Measurements from ENCODE around the gene DBT. TPM values are rescaled to one million over a fixed set of nuclear protein-coding genes. Genes with fewer than 3 reads are reported as not detected.

The DBT gene
- total and polyA plus RNA-seq, 2 experiments from 2014 or later = 5.8 to 9.3 TPM

DNA sequence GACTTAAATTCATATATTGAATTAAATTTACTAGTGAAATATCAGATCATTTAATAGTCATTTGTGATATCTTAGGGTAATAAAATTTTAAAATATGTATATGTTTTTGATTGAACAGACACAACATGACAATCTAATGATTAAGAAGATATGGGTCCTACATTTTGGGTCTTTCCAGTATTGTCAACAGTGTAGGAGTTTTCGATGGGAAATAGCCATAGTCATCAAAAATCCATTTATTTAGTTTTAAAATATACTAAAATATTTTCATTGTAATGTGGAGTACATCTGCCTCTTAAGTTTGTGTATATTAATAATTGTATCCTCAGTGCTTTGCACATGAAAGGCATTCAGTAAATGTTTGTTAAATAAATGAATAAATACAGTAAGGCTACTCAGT, 102.7 kb downstream of the DBT start:
- Histone ChIP-seq H3K4me1 (ENCODE audit: low read depth) (peaks cover 7% of the 10 kb centered on the region), H3K9me3 (ENCODE audit: low read depth) (no peaks in the 10 kb centered on the region), H3K36me3 (peaks cover 41% of the 10 kb centered on the region), H3K4me3 (no peak overlapping the region), H3K27ac (no peak overlapping the region), H3K27me3 (no peaks in the 10 kb centered on the region)
- TF ChIP-seq, protein P1, sequence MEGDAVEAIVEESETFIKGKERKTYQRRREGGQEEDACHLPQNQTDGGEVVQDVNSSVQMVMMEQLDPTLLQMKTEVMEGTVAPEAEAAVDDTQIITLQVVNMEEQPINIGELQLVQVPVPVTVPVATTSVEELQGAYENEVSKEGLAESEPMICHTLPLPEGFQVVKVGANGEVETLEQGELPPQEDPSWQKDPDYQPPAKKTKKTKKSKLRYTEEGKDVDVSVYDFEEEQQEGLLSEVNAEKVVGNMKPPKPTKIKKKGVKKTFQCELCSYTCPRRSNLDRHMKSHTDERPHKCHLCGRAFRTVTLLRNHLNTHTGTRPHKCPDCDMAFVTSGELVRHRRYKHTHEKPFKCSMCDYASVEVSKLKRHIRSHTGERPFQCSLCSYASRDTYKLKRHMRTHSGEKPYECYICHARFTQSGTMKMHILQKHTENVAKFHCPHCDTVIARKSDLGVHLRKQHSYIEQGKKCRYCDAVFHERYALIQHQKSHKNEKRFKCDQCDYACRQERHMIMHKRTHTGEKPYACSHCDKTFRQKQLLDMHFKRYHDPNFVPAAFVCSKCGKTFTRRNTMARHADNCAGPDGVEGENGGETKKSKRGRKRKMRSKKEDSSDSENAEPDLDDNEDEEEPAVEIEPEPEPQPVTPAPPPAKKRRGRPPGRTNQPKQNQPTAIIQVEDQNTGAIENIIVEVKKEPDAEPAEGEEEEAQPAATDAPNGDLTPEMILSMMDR (IDR thresholded peaks at IDR 0.05; ENCODE audit: low read depth, low read length) = no peak
- DNase-seq (ENCODE audit: low read depth in 1 of 2, low spot score in 1 of 2) = no peak

DNA sequence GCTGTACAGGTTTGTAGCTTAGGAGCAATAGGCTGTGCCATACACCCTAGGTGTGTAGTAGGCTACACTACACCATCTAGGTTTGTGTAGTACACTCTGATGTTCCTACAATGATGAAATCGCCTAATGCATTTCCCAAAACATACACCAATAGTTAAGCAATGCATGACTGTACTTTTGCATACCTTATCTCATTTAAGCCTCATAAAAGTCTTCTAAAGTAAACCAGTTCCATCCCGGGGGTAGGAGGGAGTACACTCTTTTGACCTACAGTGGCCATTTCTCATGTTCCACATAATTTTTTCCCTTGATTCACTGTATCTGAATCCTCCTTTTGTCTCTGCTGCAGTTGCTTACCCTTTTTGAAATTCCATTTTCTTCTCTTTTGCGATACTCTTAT, 104.5 kb downstream of the DBT start:
- Histone ChIP-seq H3K9me3 (ENCODE audit: low read depth) (no peaks in the 10 kb centered on the region), H3K27ac (no peak overlapping the region), H3K36me3 (peaks cover 53% of the 10 kb centered on the region), H3K4me1 (ENCODE audit: low read depth) (peaks cover 7% of the 10 kb centered on the region), H3K27me3 (no peaks in the 10 kb centered on the region), H3K4me3 (no peak overlapping the region)
- no peak for DNase-seq (ENCODE audit: low read depth in 1 of 2, low spot score in 1 of 2)
- TF ChIP-seq, protein P1 (IDR thresholded peaks at IDR 0.05; ENCODE audit: low read depth, low read length) = no peak

GRCh38 chr1:100142343-100142742, 107.3 kb downstream of the DBT start:
- H3K9me3 ChIP-seq (ENCODE audit: low read depth) = no peaks in the 10 kb centered on the region
- TF ChIP-seq, protein P1 (IDR thresholded peaks at IDR 0.05; ENCODE audit: low read depth, low read length) = no peak
- DNase-seq (ENCODE audit: low read depth in 1 of 2, low spot score in 1 of 2) = no peak
- no peak overlapping the region for H3K27ac ChIP-seq
- H3K4me3 ChIP-seq = no peak overlapping the region
- H3K4me1 ChIP-seq (ENCODE audit: low read depth) = peaks cover 7% of the 10 kb centered on the region
- no peaks in the 10 kb centered on the region for H3K27me3 ChIP-seq
- peaks cover 71% of the 10 kb centered on the region for H3K36me3 ChIP-seq

DNA sequence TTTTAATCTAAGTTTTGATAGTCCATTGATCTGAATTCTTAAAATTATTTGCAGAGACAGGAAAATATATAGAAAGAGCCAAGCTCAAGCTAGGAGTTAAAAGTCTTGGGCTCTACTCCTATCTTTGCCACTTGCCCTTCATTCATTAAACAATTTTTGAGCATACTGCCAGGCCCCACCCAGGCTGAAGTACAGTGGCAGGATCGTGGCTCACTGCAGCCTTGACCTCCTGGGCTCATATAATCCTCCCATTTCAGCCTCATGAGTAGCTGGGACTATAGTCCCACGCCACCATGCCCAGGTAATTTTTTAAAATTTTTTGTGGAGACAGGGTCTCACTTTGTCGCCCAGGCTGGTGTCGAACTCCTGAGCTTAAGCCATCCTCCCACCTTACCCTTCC, 108.4 kb downstream of the DBT start:
- Histone ChIP-seq H3K4me1 (ENCODE audit: low read depth) (peaks cover 7% of the 10 kb centered on the region), H3K27me3 (no peaks in the 10 kb centered on the region), H3K9me3 (ENCODE audit: low read depth) (no peaks in the 10 kb centered on the region), H3K27ac (no peak overlapping the region), H3K4me3 (no peak overlapping the region), H3K36me3 (peaks cover 74% of the 10 kb centered on the region)
- TF ChIP-seq, protein P1 (IDR thresholded peaks at IDR 0.05; ENCODE audit: low read depth, low read length) = no peak
- no peak for DNase-seq (ENCODE audit: low read depth in 1 of 2, low spot score in 1 of 2)

DNA sequence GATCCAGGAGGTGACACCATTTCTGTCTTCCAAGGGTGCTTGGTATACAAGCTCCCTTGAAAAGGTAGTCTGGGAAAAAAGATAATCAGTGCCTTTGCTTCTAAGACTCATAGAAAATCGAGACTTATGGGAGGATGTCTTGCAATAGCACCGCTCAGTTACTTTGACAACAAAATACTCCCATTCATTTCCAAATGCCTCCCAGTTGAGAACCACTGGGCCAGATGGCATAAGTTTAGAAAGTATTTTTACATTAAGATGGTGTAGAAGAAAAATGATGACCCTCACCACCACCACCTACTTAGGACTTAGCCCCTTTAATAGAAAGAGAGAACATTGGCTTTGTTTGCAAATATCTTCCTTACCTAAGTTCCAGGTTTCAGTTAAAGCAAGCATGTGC, 112.0 kb downstream of the DBT start:
- no peak overlapping the region for H3K27ac ChIP-seq
- no peaks in the 10 kb centered on the region for H3K9me3 ChIP-seq (ENCODE audit: low read depth)
- peaks cover 14% of the 10 kb centered on the region for H3K4me1 ChIP-seq (ENCODE audit: low read depth)
- H3K36me3 ChIP-seq = peaks cover 50% of the 10 kb centered on the region
- H3K4me3 ChIP-seq = no peak overlapping the region
- DNase-seq (ENCODE audit: low read depth in 1 of 2, low spot score in 1 of 2) = no peak
- TF ChIP-seq, protein P1 (IDR thresholded peaks at IDR 0.05; ENCODE audit: low read depth, low read length) = no peak
- H3K27me3 ChIP-seq = no peaks in the 10 kb centered on the region

Other genes with a start within 250 kb of the DBT start
- gene SASS6, start 116.9 kb downstream of the DBT start, total RNA-seq = 1.8 and 4.2 TPM in 2 replicates
- gene SASS6, start 116.9 kb downstream of the DBT start, polyA plus RNA-seq = 2.5 and 3.3 TPM in 2 replicates
- 13.9 and 15.0 TPM in 2 replicates for gene TRMT13, start 116.7 kb downstream of the DBT start, total RNA-seq
- gene TRMT13, start 116.7 kb downstream of the DBT start, polyA plus RNA-seq = 15.8 and 25.2 TPM in 2 replicates
- gene LRRC39, start 71.6 kb downstream of the DBT start, total RNA-seq = 13.3 and 17.3 TPM in 2 replicates
- gene LRRC39, start 71.6 kb downstream of the DBT start, polyA plus RNA-seq = 11.6 and 19.9 TPM in 2 replicates
- 34.2 and 36.1 TPM in 2 replicates for gene RTCA, start 16.4 kb upstream of the DBT start, total RNA-seq
- gene RTCA, start 16.4 kb upstream of the DBT start, polyA plus RNA-seq = 40.5 and 45.0 TPM in 2 replicates
- 16.9 and 18.1 TPM in 2 replicates for gene CDC14A, start 102.7 kb upstream of the DBT start, total RNA-seq
- 9.6 and 14.3 TPM in 2 replicates for gene CDC14A, start 102.7 kb upstream of the DBT start, polyA plus RNA-seq